Endothelial cell of umbilical vein (primary cell): Measurements from ENCODE around the gene CAMKMT. TPM values are rescaled to one million over a fixed set of nuclear protein-coding genes. Genes with fewer than 3 reads are reported as not detected.

Experiments
- BruUV-seq: library from RNA; stranded (reverse); fragments of 400-500 nt; replicated peaks from 2 replicates; lab custom pipeline; 2021; lab: Mats Ljungman, UMichigan
- CTCF ChIA-PET: fragments of 300-600, 350-600 bp; sonication (Branson Sonifier 250); formaldehyde crosslinking; loops from one replicate; lab custom pipeline; 2021; ENCODE audit warnings: antibody characterized with exemption, inconsistent platforms; lab: Charles Lee
- POLR2A ChIA-PET: fragments of 300-600, 350-600 bp; sonication (Branson Sonifier 250); formaldehyde crosslinking; loops from one replicate; lab custom pipeline; 2021; ENCODE audit warnings: antibody characterized with exemption, inconsistent platforms; lab: Charles Lee
- DNase-seq: peaks from one replicate; pipeline ENCODE4 v3.0.0-alpha.2; 2011; ENCODE audit warnings: low read depth, low spot score
- FAIRE-seq: peaks from 2 replicates; lab custom pipeline; 2011; peaks lifted over from hg19 to GRCh38; lab: Jason Lieb, UNC
- H2AFZ ChIP-seq: 2 replicates; pipeline ENCODE4 v1.6.0; 2012; ENCODE audit warnings: low read depth, low read length, control low read depth, inconsistent platforms
- H3K27ac ChIP-seq: 2 replicates; pipeline ENCODE4 v1.5.1; 2011; ENCODE audit warnings: low read depth, mild to moderate bottlenecking, control low read depth, low read length, moderate library complexity; ENCODE audit not compliant: insufficient read depth
- H3K27me3 ChIP-seq, 2 experiments: 2 replicates each; pipeline versions ENCODE4 v1.6.0 to v1.6.1; 2011; ENCODE audit warnings: low read length in 2 of 2, mixed read lengths in 1 of 2; ENCODE audit not compliant: control insufficient read depth in 2 of 2, insufficient read depth in 2 of 2
- H3K36me3 ChIP-seq, 2 experiments: 2 replicates in 1 of 2; 3 replicates in 1 of 2; pipeline ENCODE4 v1.5.1; 2011; ENCODE audit warnings: low read length in 2 of 2, mild to moderate bottlenecking in 1 of 2, moderate library complexity in 1 of 2; ENCODE audit not compliant: control insufficient read depth in 2 of 2, insufficient read depth in 2 of 2; ENCODE audit errors: extremely low read depth in 1 of 2
- H3K4me1 ChIP-seq: 3 replicates; pipeline ENCODE4 v1.5.1; 2011; ENCODE audit warnings: mild to moderate bottlenecking, low read length; ENCODE audit not compliant: control insufficient read depth, insufficient read depth; ENCODE audit errors: extremely low read depth
- H3K4me2 ChIP-seq: 2 replicates; pipeline ENCODE4 v1.6.1; 2011; ENCODE audit warnings: low read length, control low read depth, mixed read lengths; ENCODE audit not compliant: insufficient read depth
- H3K4me3 ChIP-seq, 3 experiments: fragments of 200-600 bp in 1 of 3; sonication (generic), shearing (Covaris generic) in 1 of 3; replicated peaks in 1 of 3; 2 replicates each; pipeline ENCODE4 v1.5.1; 2011 to 2016; ENCODE audit warnings: control low read depth in 3 of 3, low read length in 3 of 3, mild to moderate bottlenecking in 2 of 3, inconsistent platforms in 1 of 3, low read depth in 1 of 3, moderate library complexity in 1 of 3; ENCODE audit not compliant: insufficient read depth in 1 of 3
- H3K79me2 ChIP-seq: 2 replicates; pipeline ENCODE4 v1.6.0; 2012; ENCODE audit warnings: low read length, inconsistent platforms; ENCODE audit not compliant: control insufficient read depth, insufficient read depth
- H3K9ac ChIP-seq: replicated peaks from 2 replicates; pipeline ENCODE3; 2011; ENCODE audit warnings: low read length, control low read depth; ENCODE audit not compliant: insufficient read depth; ENCODE audit errors: extremely low read depth
- H3K9me1 ChIP-seq: replicated peaks from 3 replicates; pipeline ENCODE4 v1.6.0; 2011; ENCODE audit warnings: mild to moderate bottlenecking, low read length; ENCODE audit not compliant: control insufficient read depth, insufficient read depth; ENCODE audit errors: extremely low read depth
- H3K9me3 ChIP-seq: replicated peaks from 2 replicates; pipeline ENCODE4 v1.5.1; 2012; ENCODE audit warnings: low read length, inconsistent platforms; ENCODE audit not compliant: control insufficient read depth, insufficient read depth
- H4K20me1 ChIP-seq: replicated peaks from 2 replicates; pipeline ENCODE3; 2011; ENCODE audit warnings: mild to moderate bottlenecking, low read length; ENCODE audit not compliant: control insufficient read depth, insufficient read depth; ENCODE audit errors: extremely low read depth
- FOS ChIP-seq: IDR thresholded peaks from 2 replicates; pipeline ENCODE4 v1.6.1; 2011; ENCODE audit warnings: mild to moderate bottlenecking, low read length, moderate library complexity, borderline replicate concordance; ENCODE audit not compliant: insufficient read depth
- GATA2 ChIP-seq: IDR thresholded peaks from 2 replicates; pipeline ENCODE4 v1.7.0; 2011; ENCODE audit warnings: low read depth, mild to moderate bottlenecking, moderate library complexity, mixed read lengths, low read length; ENCODE audit not compliant: insufficient read length, insufficient read depth
- POLR2A ChIP-seq: IDR thresholded peaks from 2 replicates; pipeline ENCODE4 v1.6.1; 2012; ENCODE audit warnings: low read depth, mild to moderate bottlenecking, control low read depth, low read length
- dilution Hi-C: fragments of 300-500 bp; cut with MboI; formaldehyde crosslinking; loops from one replicate; pipeline ENCODE4 v1.15.0; 2019; ENCODE audit warnings: low sequenced_read_pairs; ENCODE audit not compliant: extremely low pct_ligation_motif_present
- intact Hi-C: fragments of 100-400 bp; cut with micrococcal nuclease; formaldehyde crosslinking; loops from one replicate; pipeline ENCODE4 v1.10.0; 2022
- polyA plus RNA-seq, 4 experiments: library from polyadenylated mRNA; depleted of rRNA in 3 of 4; stranded (reverse) in 3 of 4; unstranded in 1 of 4; fragments of >200 nt; gene quantifications; 2 replicates each; pipeline versions ENCODE4 v1.2.1 to v1.2.3, GENCODE V29; 2011 to 2012; ENCODE audit warnings: missing spikeins in 1 of 4
- total RNA-seq: library from RNA; stranded (reverse); gene quantifications from 2 replicates; pipeline ENCODE4 v1.2.3, GENCODE V29; 2021

The CAMKMT gene
- total and polyA plus RNA-seq, 2 donors (not counting 3 experiments of a cell fraction or from before 2014, with no cell fraction given) = 4.1 to 10.7 TPM

DNA sequence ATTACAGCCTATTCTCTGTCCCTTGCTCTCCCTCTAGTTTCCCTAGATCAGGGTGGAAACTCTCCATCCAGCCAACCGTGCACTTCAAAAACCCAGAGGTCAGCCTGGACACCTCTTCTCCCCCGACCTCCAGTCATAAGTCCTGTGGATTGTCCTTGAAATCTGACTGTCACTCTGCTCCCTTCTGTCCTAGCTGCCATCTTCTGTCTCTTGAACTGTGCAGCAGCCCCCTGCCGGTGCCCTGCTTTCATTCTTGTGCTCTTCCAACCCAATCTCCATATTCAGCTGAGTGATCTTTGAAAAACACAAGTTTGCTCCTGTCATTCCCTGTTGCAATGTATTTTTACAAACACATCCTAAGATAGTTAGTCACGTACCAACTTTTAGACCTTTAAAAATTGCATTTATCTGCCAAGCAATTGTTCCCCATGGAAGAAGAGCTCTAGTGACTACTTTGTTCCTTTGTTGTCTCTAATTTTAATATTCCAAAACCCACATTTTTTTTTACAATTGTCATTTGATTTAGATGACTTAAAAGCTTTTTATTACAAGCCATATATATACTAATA, 254.3 kb downstream of the CAMKMT start:
- Histone ChIP-seq H2AFZ (no peak overlapping the region), H3K9me3 (no peaks in the 10 kb centered on the region), H4K20me1 (no peaks in the 10 kb centered on the region), H3K4me2 (no peak overlapping the region), H3K27ac (no peak overlapping the region), H3K4me3 (no peak overlapping the region), H3K9ac (no peak overlapping the region), H3K27me3 (no peaks in the 10 kb centered on the region), H3K36me3 (no peaks in the 10 kb centered on the region), H3K9me1 (no peaks in the 10 kb centered on the region), H3K79me2 (no peaks in the 10 kb centered on the region), H3K4me1 (no peaks in the 10 kb centered on the region)
- no peak for TF ChIP-seq GATA2
- CTCF ChIA-PET = interaction anchor here (1.0 to 2.2 kb wide), 3 partner anchors 10 to 137 kb away, joined by 4 to 11 read pairs (median 5); no protein-coding TSS in a partner anchor
- no TSS peak for BruUV-seq
- FAIRE-seq (no peak), DNase-seq (no peak)
- dilution Hi-C loops = no loop called here
- POLR2A ChIA-PET = no interaction called here
- intact Hi-C loops = no loop called here

GRCh38 chr2:44616667-44617155, 255.0 kb downstream of the CAMKMT start:
- dilution Hi-C loops = no loop called here
- Histone ChIP-seq H2AFZ (no peak overlapping the region), H4K20me1 (no peaks in the 10 kb centered on the region), H3K9ac (no peak overlapping the region), H3K36me3 (no peaks in the 10 kb centered on the region), H3K27me3 (no peaks in the 10 kb centered on the region), H3K4me2 (no peak overlapping the region), H3K4me3 (no peak overlapping the region), H3K9me1 (no peaks in the 10 kb centered on the region), H3K4me1 (no peaks in the 10 kb centered on the region), H3K79me2 (no peaks in the 10 kb centered on the region), H3K9me3 (no peaks in the 10 kb centered on the region), H3K27ac (no peak overlapping the region)
- TF ChIP-seq FOS (no peak), POLR2A (no peak)
- POLR2A ChIA-PET = no interaction called here
- no peak for DNase-seq
- intact Hi-C loops = no loop called here
- CTCF ChIA-PET = interaction anchor here (1.0 to 2.2 kb wide), 4 partner anchors 10 to 137 kb away, joined by 3 to 11 read pairs (median 4); no protein-coding TSS in a partner anchor
- FAIRE-seq = no peak
- BruUV-seq = no TSS peak
